ENCODE measurements around the gene CFAP46. TPM values are rescaled to one million over a fixed set of nuclear protein-coding genes. Genes with fewer than 3 reads are reported as not detected.

CFAP46 gene
- polyA plus RNA-seq, 1 of the 3 experiments (the other 2 are of a cell fraction): 3.9 TPM

- Histone ChIP-seq H3K9me2 (no peaks in the 10 kb centered on the region), H3K27me3 (ENCODE audit: insufficient read depth) (no peaks in the 10 kb centered on the region), H3K9me3 (no peaks in the 10 kb centered on the region), H3K9ac (no peak overlapping the region), H3K4me3 (ENCODE audit: low read depth in 2 of 2, low read length in 1 of 2) (no peak overlapping the region), H4K20me1 (ENCODE audit: insufficient read depth) (no peaks in the 10 kb centered on the region), H3K36me3 (replicated peaks in 1 of 2; ENCODE audit: control insufficient read depth in 1 of 2, insufficient read depth in 2 of 2, low read length in 1 of 2) (no peaks in the 10 kb centered on the region), H2AFZ (ENCODE audit: low read depth) (no peak overlapping the region), H3F3A (replicated peaks; ENCODE audit: insufficient read depth) (no peaks in the 10 kb centered on the region), H3K79me2 (ENCODE audit: insufficient read depth) (no peaks in the 10 kb centered on the region), H3K4me1 (ENCODE audit: control insufficient read depth in 1 of 2, insufficient read depth in 2 of 2, low read depth in 1 of 2, low read length in 1 of 2) (peaks cover 0 to 5% of the 10 kb centered on the region in 2 experiments; a peak in 1 of 4 replicates), H3K27ac (ENCODE audit: low read depth in 2 of 2, low read length in 1 of 2) (no peak overlapping the region), H3K4me2 (no peak overlapping the region)
- ChIA-PET POLR2A (no interaction called here), CTCF (no interaction called here)
- 68% methylated on average over 25 of the region's 29 CpGs for WGBS (ENCODE audit: low lambda C conversion rate)
- DNase-seq: peak; percentile 29
- no peak for TF ChIP-seq ZBTB33 (IDR thresholded peaks at IDR 0.05; ENCODE audit: borderline replicate concordance, low read depth)
- no peak for TF ChIP-seq POLR2AphosphoS5 (IDR thresholded peaks at IDR 0.05; ENCODE audit: low read depth, low read length)
- TF ChIP-seq TCF12 (IDR thresholded peaks at IDR 0.05): no peak
- no peak for TF ChIP-seq USF2 (IDR thresholded peaks at IDR 0.05; ENCODE audit: borderline replicate concordance, low read depth, low read length)
- no peak for TF ChIP-seq IRF3 (IDR thresholded peaks at IDR 0.05; ENCODE audit: low read depth, low read length)
- no peak for TF ChIP-seq EZH2phosphoT487 (IDR thresholded peaks at IDR 0.05; ENCODE audit: borderline replicate concordance, low read depth)
- TF ChIP-seq TEAD4 (IDR thresholded peaks at IDR 0.05; ENCODE audit: borderline replicate concordance, insufficient read depth): no peak
- TF ChIP-seq JUND (IDR thresholded peaks at IDR 0.05): no peak
- no peak for TF ChIP-seq MEF2A (IDR thresholded peaks at IDR 0.05; ENCODE audit: borderline replicate concordance, low read depth)
- TF ChIP-seq FOSL2 (IDR thresholded peaks at IDR 0.05; ENCODE audit: borderline replicate concordance, low read depth): no peak
- TF ChIP-seq CHD2 (IDR thresholded peaks at IDR 0.05; ENCODE audit: low read length, partially characterized antibody): no peak
- no peak for TF ChIP-seq YY1 (IDR thresholded peaks at IDR 0.05; ENCODE audit: low read depth)
- no peak for TF ChIP-seq FOXJ3 (CRISPR knock-in tag; IDR thresholded peaks at IDR 0.05)
- TF ChIP-seq RCOR1 (IDR thresholded peaks at IDR 0.05; ENCODE audit: low read length): no peak
- TF ChIP-seq RXRA (IDR thresholded peaks at IDR 0.05; ENCODE audit: borderline replicate concordance, low read depth): no peak
These were observed 32.0 kb upstream of the CFAP46 start for GRCh38 chr10:132974249-132974796.
